Activated T-helper 2 cell treated with anti-CD3 and anti-CD28 coated beads, Interferon-gamma antibody, Interleukin-2, Interleukin-4, amounts not matched to agents 10 μg/mL and 5 μg/mL and 100 μg/mL, durations not matched to agents 14 hours and 24 hours and 36 hours (primary cell): ENCODE data around the gene PSTPIP2. TPM values are rescaled to one million over a fixed set of nuclear protein-coding genes. Genes with fewer than 3 reads are reported as not detected.
"Not testable (repeated sequence)": the region's sequence is repeated elsewhere in the genome, so short reads cannot be mapped to it uniquely, and the experiment has no call there.

Experiments used
- DNase-seq: peaks from one replicate; pipeline ENCODE4 v3.0.0; 2021; ENCODE audit warnings: low spot score
- H3K27ac Mint-ChIP-seq: one replicate; pipeline ENCODE4 v1.8.0; 2021; ENCODE audit warnings: mixed read lengths
- H3K27me3 Mint-ChIP-seq: one replicate; pipeline ENCODE4 v1.8.0; 2021; ENCODE audit warnings: low read depth, mixed read lengths
- H3K36me3 Mint-ChIP-seq: one replicate; pipeline ENCODE4 v1.8.0; 2021; ENCODE audit warnings: low read depth, mixed read lengths
- H3K4me1 Mint-ChIP-seq: one replicate; pipeline ENCODE4 v1.8.0; 2021; ENCODE audit warnings: low read depth, mixed read lengths
- H3K4me3 Mint-ChIP-seq: one replicate; pipeline ENCODE4 v1.8.0; 2021; ENCODE audit warnings: low read depth, mild to moderate bottlenecking, moderate library complexity, mixed read lengths
- H3K9me3 Mint-ChIP-seq: one replicate; pipeline ENCODE4 v1.8.0; 2021; ENCODE audit warnings: mixed read lengths
- intact Hi-C: fragments of 100-400 bp; cut with micrococcal nuclease; formaldehyde crosslinking; loops from one replicate; pipeline ENCODE4 v1.15.1; 2023
- total RNA-seq: library from RNA; stranded (reverse); gene quantifications from 2 replicates; pipeline ENCODE4 v1.2.3, GENCODE V29; 2022

Gene PSTPIP2
- total RNA-seq, 1 donor from 2014 or later, result 39.0 TPM

DNA sequence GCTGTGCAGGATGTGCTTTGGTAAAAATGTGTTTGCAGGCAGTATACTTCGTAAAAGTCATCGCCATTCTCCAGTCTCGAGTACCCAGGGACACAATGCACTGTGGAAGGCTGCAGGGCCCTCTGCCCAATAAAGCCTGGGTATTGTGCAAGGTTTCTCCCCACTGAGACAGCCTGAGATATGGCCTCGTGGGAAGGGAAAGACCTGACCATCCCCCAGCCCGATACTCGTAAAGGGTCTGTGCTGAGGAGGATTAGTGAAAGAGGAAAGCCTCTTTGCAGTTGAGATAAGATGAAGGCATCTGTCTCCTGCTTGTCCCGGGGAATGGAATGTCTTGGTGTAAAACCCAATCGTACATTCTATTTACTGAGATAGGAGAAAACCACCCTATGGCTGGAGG lies 16.4 kb upstream of the PSTPIP2 start:
- H3K4me1 Mint-ChIP-seq, result peaks cover 10% of the 10 kb centered on the region
- intact Hi-C loops, H3K9me3 Mint-ChIP-seq, H3K4me3 Mint-ChIP-seq, H3K27me3 Mint-ChIP-seq, DNase-seq: not testable (repeated sequence)
- peak overlapping the region; percentile 46 for H3K27ac Mint-ChIP-seq
- peaks cover 90% of the 10 kb centered on the region for H3K36me3 Mint-ChIP-seq

DNA sequence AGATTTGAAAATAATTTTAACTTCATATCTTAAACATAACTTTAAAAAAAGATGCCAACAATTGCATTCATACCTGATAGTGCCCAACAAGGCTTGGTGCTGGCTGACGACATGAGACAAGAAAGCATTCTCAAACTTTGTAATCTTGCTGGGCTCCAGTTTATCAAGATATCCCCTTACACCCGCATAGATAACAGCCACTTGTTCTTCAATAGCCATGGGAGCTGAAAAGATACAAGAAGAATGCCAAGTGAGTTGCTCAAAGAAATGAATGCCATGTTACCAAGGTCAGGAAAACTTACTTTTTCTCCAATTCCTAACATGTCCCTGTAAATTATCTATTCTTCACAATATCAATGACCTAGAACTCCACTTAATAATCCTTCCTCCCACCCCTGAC lies 12.4 kb upstream of the PSTPIP2 start:
- H3K36me3 Mint-ChIP-seq, result peaks cover 88% of the 10 kb centered on the region
- no peaks in the 10 kb centered on the region for H3K9me3 Mint-ChIP-seq
- H3K27ac Mint-ChIP-seq, result no peak overlapping the region
- no peaks in the 10 kb centered on the region for H3K27me3 Mint-ChIP-seq
- peaks cover 3% of the 10 kb centered on the region for H3K4me1 Mint-ChIP-seq
- no peak for DNase-seq
- H3K4me3 Mint-ChIP-seq, result no peak overlapping the region
- intact Hi-C loops, result no loop called here

DNA sequence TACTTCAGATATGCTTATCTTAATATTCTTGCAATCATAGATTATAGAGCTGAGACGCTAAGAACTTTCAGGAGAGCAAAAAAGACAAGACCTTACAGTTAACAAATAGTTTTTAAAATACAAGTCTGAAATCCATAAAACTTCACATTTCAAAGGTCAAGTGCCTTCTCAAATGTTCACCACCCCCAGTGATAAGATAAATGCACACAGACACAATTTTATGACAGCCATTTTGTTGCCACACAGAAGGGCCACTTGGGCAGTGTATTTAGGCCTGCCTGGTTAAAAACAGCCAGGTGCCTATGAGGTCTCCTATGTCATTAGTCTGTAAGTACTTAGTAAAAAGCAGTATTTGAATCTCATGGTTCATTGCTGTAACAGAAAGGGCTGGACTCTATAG lies 8.1 kb upstream of the PSTPIP2 start:
- Mint-ChIP-seq H3K4me3 (no peak overlapping the region), H3K27ac (no peak overlapping the region), H3K36me3 (peaks cover 68% of the 10 kb centered on the region), H3K4me1 (no peaks in the 10 kb centered on the region), H3K9me3 (no peaks in the 10 kb centered on the region), H3K27me3 (no peaks in the 10 kb centered on the region)
- intact Hi-C loops, result no loop called here
- no peak for DNase-seq

DNA sequence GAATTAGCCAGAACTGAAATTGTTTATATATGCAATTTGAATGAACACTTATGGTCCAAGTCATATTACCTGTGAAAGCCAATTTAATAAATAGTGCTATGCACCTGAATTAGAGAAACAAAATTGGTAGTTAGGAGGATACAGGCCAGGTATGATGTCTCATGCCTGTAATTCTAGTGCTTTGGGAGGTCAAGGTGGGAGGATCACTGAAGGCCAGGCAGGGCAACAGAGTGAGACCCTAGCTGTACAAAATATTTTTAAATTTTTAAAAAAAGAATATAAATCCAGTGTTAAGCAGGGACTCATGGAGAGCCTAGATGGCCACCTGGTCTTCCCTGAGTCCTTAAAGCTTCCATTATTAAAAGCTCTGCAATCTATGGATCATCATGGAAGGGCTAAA lies 7.3 kb upstream of the PSTPIP2 start:
- intact Hi-C loops, result no loop called here
- H3K4me3 Mint-ChIP-seq, result no peak overlapping the region
- no peak overlapping the region for H3K27ac Mint-ChIP-seq
- H3K27me3 Mint-ChIP-seq, result no peaks in the 10 kb centered on the region
- no peak for DNase-seq
- H3K36me3 Mint-ChIP-seq, result peaks cover 60% of the 10 kb centered on the region
- no peaks in the 10 kb centered on the region for H3K4me1 Mint-ChIP-seq
- no peaks in the 10 kb centered on the region for H3K9me3 Mint-ChIP-seq

DNA sequence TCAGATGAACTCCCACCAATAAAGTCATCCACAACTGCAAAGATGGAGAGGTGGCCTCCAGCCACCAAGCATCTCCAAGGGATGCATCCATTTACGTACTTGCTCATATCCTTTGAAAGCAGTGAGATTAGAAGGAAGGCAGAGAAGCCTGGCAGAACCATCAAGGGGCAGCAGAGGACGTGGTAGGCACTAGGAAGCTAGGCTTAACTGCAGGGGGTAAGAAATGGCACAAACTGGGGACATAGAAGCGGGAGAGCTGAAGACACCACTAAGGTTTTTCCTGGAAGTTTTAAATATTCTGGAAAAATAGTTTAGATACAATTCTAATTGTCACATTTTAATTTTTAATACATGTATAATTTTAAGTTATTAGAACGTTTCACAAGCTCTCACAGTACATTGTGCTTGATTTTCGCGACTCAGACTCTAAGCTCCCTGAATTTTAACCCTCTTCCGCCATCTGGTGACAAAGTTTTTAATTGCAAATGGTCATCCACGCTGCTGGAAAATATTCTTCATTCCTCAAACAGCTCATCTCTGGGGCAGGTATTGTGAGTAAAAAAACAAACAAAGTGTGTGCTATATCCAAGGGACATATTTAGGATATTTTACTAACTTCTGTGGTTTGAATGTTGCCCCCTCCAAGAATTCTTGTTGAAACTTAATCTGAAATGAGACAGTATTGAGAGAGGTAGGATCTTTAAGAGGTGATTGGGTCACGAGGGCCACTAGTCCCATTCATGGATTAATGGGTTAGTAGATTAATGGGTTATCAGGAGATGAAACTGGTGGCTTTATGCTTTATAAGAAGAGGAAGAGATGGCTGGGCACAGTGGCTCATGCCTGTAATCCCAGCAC lies 1.6 kb upstream of the PSTPIP2 start:
- peaks cover 22% of the 10 kb centered on the region for H3K36me3 Mint-ChIP-seq
- H3K4me1 Mint-ChIP-seq, result peaks cover 39% of the 10 kb centered on the region
- peak; percentile 38 for DNase-seq
- no peaks in the 10 kb centered on the region for H3K27me3 Mint-ChIP-seq
- no peak overlapping the region for H3K4me3 Mint-ChIP-seq
- no peaks in the 10 kb centered on the region for H3K9me3 Mint-ChIP-seq
- intact Hi-C loops, result loop anchor here (1.0 to 5.0 kb wide), 8 partner anchors 46 to 452 kb away; partner anchors contain the start of gene EPG5
- peak overlapping the region; percentile 20 for H3K27ac Mint-ChIP-seq

DNA sequence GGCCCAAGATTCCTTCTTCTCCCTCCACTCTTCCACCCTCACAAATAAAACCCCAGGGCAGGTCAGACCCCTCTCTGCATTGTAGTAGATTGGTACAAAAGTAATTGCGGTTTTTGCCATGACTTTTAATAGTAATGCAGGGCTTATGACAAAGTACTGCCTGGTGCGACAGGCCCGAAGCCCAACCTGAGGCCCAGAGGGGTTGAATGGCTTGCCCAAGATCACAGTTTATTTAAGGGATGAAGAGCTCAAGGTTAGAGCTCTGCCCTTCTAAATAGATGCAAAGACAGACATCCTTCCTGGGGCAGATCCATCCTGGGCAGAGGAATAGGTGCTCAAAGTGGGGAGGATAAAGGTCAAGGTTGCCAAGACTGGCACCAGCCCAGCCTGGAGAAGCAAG lies 899 bp upstream of the PSTPIP2 start:
- intact Hi-C loops, result loop anchor here (1.0 to 5.0 kb wide), 8 partner anchors 46 to 452 kb away; partner anchors contain the start of gene EPG5
- Mint-ChIP-seq H3K36me3 (peaks cover 23% of the 10 kb centered on the region), H3K27ac (no peak overlapping the region), H3K4me1 (peaks cover 42% of the 10 kb centered on the region), H3K4me3 (peak overlapping the region; percentile 81), H3K27me3 (no peaks in the 10 kb centered on the region), H3K9me3 (no peaks in the 10 kb centered on the region)
- DNase-seq, result no peak

DNA sequence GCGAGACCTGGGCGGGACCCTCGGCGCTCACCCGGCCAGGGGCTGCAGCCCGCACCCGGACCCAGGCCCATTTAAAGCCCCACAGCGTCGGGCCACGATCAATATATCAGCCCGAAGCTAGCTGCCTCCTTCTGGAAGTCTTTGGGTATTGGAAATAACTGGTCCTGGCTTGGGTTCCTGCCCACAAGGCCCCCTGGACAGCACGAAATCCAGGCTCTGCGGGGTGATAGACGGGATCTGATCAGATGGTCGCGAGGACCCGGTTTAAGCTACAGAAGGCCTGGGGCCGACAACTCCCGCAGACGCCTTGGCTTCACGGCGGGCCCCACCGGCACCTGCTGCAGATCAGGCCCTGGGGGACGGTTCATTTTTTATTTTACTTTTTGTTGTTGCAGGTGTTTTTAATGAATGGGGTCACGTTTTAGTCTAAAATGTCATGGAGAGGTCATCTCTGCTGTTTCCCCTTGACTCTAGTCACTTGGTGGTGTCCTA lies 362 bp upstream of the PSTPIP2 start:
- Mint-ChIP-seq H3K4me1 (peaks cover 43% of the 10 kb centered on the region), H3K9me3 (no peaks in the 10 kb centered on the region), H3K27ac (no peak overlapping the region), H3K4me3 (peak overlapping the region; percentile 81), H3K27me3 (no peaks in the 10 kb centered on the region), H3K36me3 (peaks cover 21% of the 10 kb centered on the region)
- intact Hi-C loops, result loop anchor here (2.0 to 5.0 kb wide), 4 partner anchors 45 to 385 kb away; no protein-coding TSS in a partner anchor
- DNase-seq, result no peak

DNA sequence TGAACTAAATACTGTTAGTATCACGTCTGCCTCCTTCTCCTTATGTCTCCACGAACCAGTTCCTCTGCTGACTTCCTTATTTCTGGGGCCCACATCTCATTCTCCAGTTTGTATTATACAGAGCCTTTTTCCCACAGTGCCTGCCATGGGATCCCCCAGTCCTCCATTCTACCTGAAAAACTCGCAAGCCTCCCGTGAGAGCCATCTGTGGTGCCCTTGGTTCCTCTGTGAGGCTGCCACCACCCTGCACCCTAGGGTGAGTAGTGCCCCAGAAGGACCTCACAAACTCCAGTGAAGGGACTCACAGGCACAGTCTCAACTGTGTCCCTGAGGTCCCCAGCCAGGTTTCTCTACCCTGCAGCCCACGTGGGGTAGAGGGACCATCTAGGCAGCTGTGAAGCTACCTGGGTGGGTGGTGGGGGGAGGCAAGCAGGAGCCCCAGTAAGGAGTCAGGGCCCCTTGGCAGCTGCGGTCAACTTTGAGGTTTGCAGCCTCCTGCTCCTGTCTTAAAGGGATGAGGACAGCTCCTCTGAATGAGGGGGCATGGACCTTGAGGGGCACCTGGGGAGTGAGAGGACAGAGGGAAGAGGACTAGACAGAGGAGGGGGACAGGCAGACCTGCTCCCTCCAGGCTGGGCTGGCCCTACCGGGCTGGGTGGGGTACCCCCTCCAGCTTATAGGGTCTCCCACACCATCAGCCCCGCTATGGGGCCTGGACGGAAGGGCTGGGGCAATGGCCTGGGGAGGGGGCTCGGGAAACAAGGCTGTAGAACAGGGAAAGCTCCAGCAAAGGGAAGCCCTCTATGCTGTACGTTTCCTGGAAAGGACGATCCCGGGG lies 1.0 kb downstream of the PSTPIP2 start:
- Mint-ChIP-seq H3K4me3 (peak overlapping the region; percentile 76), H3K27ac (peak overlapping the region; percentile 57), H3K9me3 (no peaks in the 10 kb centered on the region), H3K4me1 (peaks cover 45% of the 10 kb centered on the region), H3K36me3 (peaks cover 13% of the 10 kb centered on the region), H3K27me3 (no peaks in the 10 kb centered on the region)
- DNase-seq, result no peak
- intact Hi-C loops, result loop anchor here (1.0 to 5.0 kb wide), 4 partner anchors 44 to 384 kb away; no protein-coding TSS in a partner anchor

DNA sequence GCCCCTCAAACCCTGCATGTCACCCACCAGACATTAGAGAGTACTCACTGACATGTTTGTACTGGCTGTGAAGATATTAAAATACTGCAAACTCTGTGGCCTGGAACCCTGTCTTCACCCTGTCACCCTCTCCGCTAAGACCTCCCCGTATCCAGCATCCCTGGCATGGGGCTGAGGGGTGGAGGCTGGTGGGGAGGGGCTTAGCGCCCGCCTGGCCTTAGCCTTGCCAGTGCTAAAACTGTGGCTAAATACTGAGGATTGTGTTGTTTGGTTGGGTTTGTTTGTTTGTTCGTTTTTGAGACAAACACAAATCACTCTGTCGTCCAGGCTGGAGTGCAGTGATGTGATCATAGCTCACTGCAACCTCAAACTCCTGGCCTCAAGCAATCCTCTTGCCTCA lies 1.8 kb downstream of the PSTPIP2 start:
- no peaks in the 10 kb centered on the region for H3K27me3 Mint-ChIP-seq
- intact Hi-C loops, result loop anchor here (2.0 to 5.0 kb wide), 3 partner anchors 43 to 383 kb away; no protein-coding TSS in a partner anchor

DNA sequence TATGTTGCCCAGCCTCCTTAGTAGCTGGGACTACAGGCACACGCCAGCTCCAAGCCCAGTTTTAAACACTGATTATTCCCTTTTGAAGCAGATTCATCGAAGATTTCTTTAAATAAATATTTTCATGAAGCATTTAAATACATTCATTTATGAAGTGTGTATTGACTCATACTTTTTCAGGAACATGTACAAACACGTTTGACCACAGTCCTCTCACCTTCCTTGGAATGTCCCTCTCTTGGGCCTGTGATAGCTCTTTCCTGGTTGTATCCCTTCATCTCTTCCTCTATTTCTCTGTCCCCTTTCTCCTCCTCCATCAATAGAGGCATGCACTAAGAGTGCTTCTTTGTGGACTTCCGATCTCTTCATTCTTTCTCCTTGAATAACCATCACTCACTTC lies 2.5 kb downstream of the PSTPIP2 start:
- Mint-ChIP-seq H3K9me3 (no peaks in the 10 kb centered on the region), H3K27ac (peak overlapping the region; percentile 66), H3K36me3 (peaks cover 13% of the 10 kb centered on the region), H3K4me1 (peaks cover 47% of the 10 kb centered on the region), H3K4me3 (peak overlapping the region; percentile 9), H3K27me3 (no peaks in the 10 kb centered on the region)
- no peak for DNase-seq
- intact Hi-C loops, result loop anchor here (1.0 kb wide), 1 partner anchor 16 kb away; no protein-coding TSS in a partner anchor

More for the DNA sequence above, 1.8 kb downstream of the PSTPIP2 start:
- H3K27ac Mint-ChIP-seq, result no peak overlapping the region
- no peaks in the 10 kb centered on the region for H3K9me3 Mint-ChIP-seq
- H3K4me3 Mint-ChIP-seq, result no peak overlapping the region
- peaks cover 45% of the 10 kb centered on the region for H3K4me1 Mint-ChIP-seq
- DNase-seq, result no peak
- H3K36me3 Mint-ChIP-seq, result peaks cover 13% of the 10 kb centered on the region

DNA sequence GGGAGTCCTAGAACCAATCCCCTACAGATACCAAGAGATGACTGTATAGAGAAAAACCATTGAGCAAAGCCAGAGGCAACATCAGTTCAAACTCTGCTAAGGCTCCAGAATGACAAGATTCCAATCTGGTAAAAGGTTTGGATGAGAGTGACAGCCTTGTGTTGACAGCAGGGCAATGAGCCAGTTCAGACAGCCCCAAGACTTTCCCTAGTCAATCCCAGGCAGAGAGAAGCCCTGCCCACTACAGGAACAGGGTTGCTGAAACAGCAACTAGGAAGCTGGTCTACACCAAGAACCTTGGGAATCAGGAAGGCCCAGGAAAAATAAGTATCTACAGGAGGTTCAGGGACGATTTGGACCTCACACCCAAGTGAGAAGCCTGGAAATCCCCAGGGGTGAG lies 3.3 kb downstream of the PSTPIP2 start:
- peaks cover 11% of the 10 kb centered on the region for H3K36me3 Mint-ChIP-seq
- H3K4me3 Mint-ChIP-seq, result peak overlapping the region; percentile 9
- peaks cover 48% of the 10 kb centered on the region for H3K4me1 Mint-ChIP-seq
- no peak for DNase-seq
- no peaks in the 10 kb centered on the region for H3K27me3 Mint-ChIP-seq
- H3K27ac Mint-ChIP-seq, result peak overlapping the region; percentile 35
- H3K9me3 Mint-ChIP-seq, result no peaks in the 10 kb centered on the region
- intact Hi-C loops, result loop anchor here (1.0 kb wide), 1 partner anchor 15 kb away; no protein-coding TSS in a partner anchor

DNA sequence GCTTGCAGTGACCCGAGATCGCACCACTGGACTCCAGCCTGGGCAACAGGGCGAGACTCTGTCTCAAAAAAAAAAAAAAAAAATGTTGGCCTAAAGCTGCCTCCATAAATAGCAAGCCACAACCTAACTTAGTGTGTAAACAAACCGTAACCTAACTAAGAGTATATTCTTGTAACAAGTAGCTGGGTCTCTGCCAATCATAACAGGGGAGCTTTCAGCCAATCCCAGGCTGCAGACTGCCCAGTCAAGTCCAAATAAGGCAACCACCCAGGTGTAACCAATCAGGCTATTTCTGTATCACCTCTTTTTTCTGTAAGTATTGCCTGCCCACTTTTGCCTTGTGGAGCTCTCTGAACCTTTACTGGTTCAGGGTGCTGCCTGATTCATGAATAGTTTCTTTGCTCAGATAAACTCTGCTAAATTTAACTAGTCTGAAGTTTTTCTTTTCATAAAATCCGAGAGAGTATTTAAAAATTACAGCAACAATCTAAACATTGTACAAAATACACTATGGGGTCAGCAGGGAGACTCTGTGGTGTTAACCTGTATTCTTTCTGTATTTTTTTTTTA lies 4.5 kb downstream of the PSTPIP2 start:
- intact Hi-C loops, result no loop called here
- no peak overlapping the region for H3K4me3 Mint-ChIP-seq
- no peaks in the 10 kb centered on the region for H3K9me3 Mint-ChIP-seq
- H3K36me3 Mint-ChIP-seq, result peaks cover 13% of the 10 kb centered on the region
- peaks cover 39% of the 10 kb centered on the region for H3K4me1 Mint-ChIP-seq
- DNase-seq, result no peak
- no peak overlapping the region for H3K27ac Mint-ChIP-seq
- H3K27me3 Mint-ChIP-seq, result no peaks in the 10 kb centered on the region
